Thoracic aorta (tissue), 2 donors: ENCODE measurements around the gene GJA3. TPM values are rescaled to one million over a fixed set of nuclear protein-coding genes. Genes with fewer than 3 reads are reported as not detected.

Source experiments
- ATAC-seq: fragments of 150-250 bp; one replicate; pipeline ENCODE4 v1.8.0; 2017; ENCODE audit warnings: low read depth; ENCODE audit not compliant: insufficient number of reproducible peaks, low FRiP score
- DNase-seq: peaks from one replicate; pipeline ENCODE4 v3.0.0-alpha.2; 2020; ENCODE audit warnings: low spot score
- H3K27ac ChIP-seq, 2 donors: fragments of 200-600 bp; sonication (generic); 1 replicate in 1 of 2; 2 replicates in 1 of 2; pipeline ENCODE4 v1.5.1; 2016; ENCODE audit warnings: mild to moderate bottlenecking in 2 of 2, moderate library complexity in 2 of 2
- H3K27me3 ChIP-seq: fragments of 200-600 bp; sonication (generic); replicated peaks from 2 replicates; pipeline ENCODE4 v1.6.0; 2016; ENCODE audit warnings: mild to moderate bottlenecking; ENCODE audit not compliant: insufficient read depth
- H3K36me3 ChIP-seq: fragments of 200-600 bp; sonication (generic); one replicate; pipeline ENCODE4 v1.5.1; 2016
- H3K4me1 ChIP-seq, 2 donors: fragments of 200-600 bp; sonication (generic); 1 replicate in 1 of 2; 2 replicates in 1 of 2; pipeline versions ENCODE4 v1.5.1 to v1.6.0; 2016; ENCODE audit warnings: low read depth in 2 of 2, mild to moderate bottlenecking in 1 of 2; ENCODE audit not compliant: control insufficient read depth in 1 of 2
- H3K4me3 ChIP-seq: fragments of 200-600 bp; sonication (generic); 2 replicates; pipeline ENCODE4 v1.5.1; 2016; ENCODE audit warnings: mild to moderate bottlenecking
- H3K9me3 ChIP-seq: fragments of 200-600 bp; sonication (generic); 2 replicates; pipeline ENCODE4 v1.5.1; 2016
- total RNA-seq, 2 donors: library from RNA; depleted of rRNA; stranded (reverse); fragments of >200 nt; gene quantifications; one replicate each; pipeline versions ENCODE4 v1.1.0 to v1.2.3, GENCODE V29; 2016
- TF ChIP-seq, protein P1 (sequence below): fragments of 200-600 bp; sonication (generic); IDR thresholded peaks from one replicate; pipeline ENCODE4 v1.5.1; 2019; ENCODE audit warnings: antibody characterized with exemption

The GJA3 gene
- total RNA-seq, 2 donors from 2014 or later, result under 0.01 TPM; not detected in 1

DNA sequence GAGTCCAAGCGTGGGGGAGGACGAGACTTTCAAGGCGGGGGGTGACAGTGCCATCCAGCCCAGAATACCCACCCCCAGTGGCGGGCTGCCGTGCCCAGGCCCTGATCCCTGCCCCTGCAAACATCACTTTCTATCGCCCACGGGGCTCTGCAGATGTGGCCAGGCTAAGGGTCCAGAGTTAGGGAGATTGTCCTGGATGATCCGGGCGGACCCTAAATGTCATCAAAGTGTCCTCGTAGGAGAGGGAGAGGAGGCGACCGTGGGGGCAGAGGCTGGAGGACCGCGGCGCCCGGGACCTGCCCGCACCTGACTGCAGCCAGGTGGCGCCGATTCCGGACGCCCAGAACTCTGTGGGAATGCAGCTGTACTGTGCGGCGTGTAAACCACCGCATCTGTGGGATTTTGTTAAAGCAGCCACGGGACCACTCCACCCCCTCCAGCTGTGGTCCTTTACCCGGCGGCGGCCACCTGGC is 32.4 kb downstream of the GJA3 start:
- Histone ChIP-seq H3K4me1 (peaks cover 6 to 27% of the 10 kb centered on the region in 2 donors), H3K27me3 (no peaks in the 10 kb centered on the region), H3K9me3 (no peaks in the 10 kb centered on the region), H3K4me3 (peak overlapping the region; percentile 97), H3K27ac (peak overlapping the region; percentile 65 to 90), H3K36me3 (no peaks in the 10 kb centered on the region)
- TF ChIP-seq, protein P1, sequence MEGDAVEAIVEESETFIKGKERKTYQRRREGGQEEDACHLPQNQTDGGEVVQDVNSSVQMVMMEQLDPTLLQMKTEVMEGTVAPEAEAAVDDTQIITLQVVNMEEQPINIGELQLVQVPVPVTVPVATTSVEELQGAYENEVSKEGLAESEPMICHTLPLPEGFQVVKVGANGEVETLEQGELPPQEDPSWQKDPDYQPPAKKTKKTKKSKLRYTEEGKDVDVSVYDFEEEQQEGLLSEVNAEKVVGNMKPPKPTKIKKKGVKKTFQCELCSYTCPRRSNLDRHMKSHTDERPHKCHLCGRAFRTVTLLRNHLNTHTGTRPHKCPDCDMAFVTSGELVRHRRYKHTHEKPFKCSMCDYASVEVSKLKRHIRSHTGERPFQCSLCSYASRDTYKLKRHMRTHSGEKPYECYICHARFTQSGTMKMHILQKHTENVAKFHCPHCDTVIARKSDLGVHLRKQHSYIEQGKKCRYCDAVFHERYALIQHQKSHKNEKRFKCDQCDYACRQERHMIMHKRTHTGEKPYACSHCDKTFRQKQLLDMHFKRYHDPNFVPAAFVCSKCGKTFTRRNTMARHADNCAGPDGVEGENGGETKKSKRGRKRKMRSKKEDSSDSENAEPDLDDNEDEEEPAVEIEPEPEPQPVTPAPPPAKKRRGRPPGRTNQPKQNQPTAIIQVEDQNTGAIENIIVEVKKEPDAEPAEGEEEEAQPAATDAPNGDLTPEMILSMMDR, result no peak
- no peak for DNase-seq
- ATAC-seq, result no peak

DNA sequence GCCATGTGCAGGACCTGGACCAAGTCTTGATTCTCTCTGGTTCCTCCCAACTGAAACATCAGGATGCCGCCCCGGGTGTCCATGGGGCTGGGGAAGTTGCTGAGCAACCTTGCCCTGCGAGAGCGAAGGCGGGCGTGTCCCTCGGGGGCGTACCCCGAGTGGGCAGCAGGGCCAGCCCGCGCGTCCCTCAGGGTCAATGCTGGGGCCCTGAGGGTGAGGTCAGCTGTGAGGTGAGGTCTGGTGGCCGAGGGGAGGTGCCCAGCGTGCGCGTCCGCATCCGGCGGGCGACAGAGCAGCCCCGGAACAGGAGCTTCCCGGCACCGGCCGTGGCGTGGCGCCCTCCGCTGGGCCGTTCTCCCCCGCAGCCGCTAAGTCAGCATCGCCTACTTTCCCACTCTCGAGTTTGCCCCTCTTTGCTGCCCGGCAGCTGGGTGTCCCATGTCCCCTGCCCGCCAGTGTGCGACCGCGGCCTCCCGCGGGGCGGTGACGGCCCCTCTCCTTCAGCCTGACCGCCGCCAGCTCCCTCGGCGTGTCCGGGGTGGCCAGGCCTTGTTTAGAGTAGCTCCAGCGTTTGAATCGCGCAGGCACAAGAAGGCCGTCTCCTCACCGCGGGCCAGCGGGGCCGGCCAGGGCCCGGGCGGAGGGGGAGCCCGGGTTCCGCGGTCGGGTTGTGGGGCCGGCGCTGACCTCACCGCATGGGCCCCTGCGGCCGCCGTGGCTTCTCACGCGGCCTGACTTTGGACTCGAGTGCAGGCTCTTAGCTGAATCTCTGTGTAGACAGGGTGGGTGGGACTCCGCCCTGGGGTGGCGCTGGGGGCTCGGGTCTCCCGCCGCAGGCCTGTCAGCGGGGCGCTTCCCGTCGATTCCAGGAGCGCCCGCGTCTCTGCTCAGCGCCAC is 33.0 kb downstream of the GJA3 start:
- Histone ChIP-seq H3K27me3 (no peaks in the 10 kb centered on the region), H3K36me3 (no peaks in the 10 kb centered on the region), H3K4me1 (peaks cover 6 to 27% of the 10 kb centered on the region in 2 donors), H3K4me3 (peak overlapping the region; percentile 97), H3K9me3 (no peaks in the 10 kb centered on the region), H3K27ac (peak overlapping the region; percentile 65 to 90)
- DNase-seq (no peak), ATAC-seq (peak; percentile 75)
- TF ChIP-seq, protein P1, result peak; percentile 44

DNA sequence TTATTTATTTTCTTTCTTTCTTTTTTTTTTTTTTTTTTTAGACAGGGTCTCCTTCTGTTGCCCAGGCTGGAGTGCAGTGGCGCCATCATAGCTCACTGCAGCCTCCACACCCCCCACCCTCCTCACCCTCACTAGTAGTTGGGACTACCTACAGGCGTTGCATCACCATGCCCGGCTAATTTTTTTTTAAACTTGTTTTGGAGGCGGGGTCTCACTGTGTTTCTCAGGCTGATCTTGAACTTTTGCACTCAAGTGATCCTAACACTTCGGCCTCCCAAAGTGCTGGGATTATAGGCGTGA is 33.6 kb downstream of the GJA3 start:
- peak overlapping the region; percentile 65 to 90 for H3K27ac ChIP-seq
- no peaks in the 10 kb centered on the region for H3K27me3 ChIP-seq
- peak overlapping the region; percentile 97 for H3K4me3 ChIP-seq
- H3K4me1 ChIP-seq, result peaks cover 6 to 27% of the 10 kb centered on the region in 2 donors
- no peaks in the 10 kb centered on the region for H3K9me3 ChIP-seq
- DNase-seq (no peak), ATAC-seq (peak; percentile 1)
- TF ChIP-seq, protein P1, result no peak
- H3K36me3 ChIP-seq, result no peaks in the 10 kb centered on the region

DNA sequence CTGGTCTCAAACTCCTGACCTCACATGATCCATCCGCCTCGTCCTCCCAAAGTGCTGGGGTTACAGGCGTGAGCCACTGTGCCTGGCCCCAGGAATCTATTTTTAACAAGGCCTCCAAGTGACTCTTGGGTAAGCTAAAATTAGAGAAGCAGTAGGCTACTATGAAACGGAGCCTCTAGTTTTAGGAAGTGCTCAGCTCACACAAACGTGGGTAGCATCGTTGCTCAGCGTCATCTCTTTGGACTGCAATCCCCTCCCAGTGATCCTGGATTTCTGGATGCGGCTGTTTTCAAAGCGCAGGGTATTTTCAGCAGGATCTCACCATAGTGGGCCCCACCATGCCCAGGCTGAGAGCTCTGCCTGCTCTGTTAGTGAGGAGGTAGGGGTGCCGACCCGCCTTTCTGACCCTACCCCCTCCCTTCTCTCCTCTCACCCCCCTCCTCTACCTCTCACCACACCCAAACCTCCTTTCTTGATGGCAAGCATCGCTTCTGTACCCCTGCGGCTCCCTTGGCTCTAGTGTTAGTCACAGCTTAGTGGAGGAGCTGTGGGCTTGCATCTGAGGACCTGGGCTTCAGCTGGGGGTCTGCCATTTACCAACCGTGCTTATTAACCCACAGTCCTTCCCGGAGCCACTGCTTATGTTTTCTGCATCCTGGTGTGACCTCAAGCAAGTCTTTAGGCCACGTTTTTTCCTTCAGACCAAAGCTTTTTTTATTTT is 34.2 kb downstream of the GJA3 start:
- ATAC-seq (no peak), DNase-seq (no peak)
- Histone ChIP-seq H3K4me1 (peaks cover 6 to 27% of the 10 kb centered on the region in 2 donors), H3K36me3 (no peaks in the 10 kb centered on the region), H3K27me3 (no peaks in the 10 kb centered on the region), H3K27ac (peak overlapping the region in 1 of 2 donors; percentile 39), H3K4me3 (no peak overlapping the region), H3K9me3 (no peaks in the 10 kb centered on the region)
- TF ChIP-seq, protein P1, result no peak

DNA sequence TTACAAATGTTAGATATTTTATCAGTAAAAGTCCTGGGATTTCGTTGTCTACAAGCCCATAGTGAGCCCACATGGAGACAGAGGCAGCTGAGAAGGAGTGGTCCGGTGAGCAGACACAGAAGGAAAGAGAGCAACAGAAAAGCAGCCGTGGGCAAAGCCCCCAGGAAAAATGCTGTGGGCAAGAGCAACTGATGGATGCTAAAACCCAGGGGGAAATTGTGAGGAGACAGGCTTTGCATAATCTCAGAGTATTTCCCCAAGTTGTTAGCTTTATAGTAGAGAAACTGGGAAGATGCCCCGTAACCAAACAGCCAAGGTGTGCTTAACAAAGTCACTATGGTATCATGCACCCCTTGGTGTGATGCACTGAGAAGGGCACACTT is 35.1 kb downstream of the GJA3 start:
- Histone ChIP-seq H3K36me3 (no peaks in the 10 kb centered on the region), H3K27ac (no peak overlapping the region), H3K9me3 (no peaks in the 10 kb centered on the region), H3K4me1 (peaks cover 6 to 27% of the 10 kb centered on the region in 2 donors), H3K27me3 (no peaks in the 10 kb centered on the region), H3K4me3 (no peak overlapping the region)
- DNase-seq (no peak), ATAC-seq (no peak)
- TF ChIP-seq, protein P1, result no peak
